ENCODE measurements around the gene TCF23. TPM values are rescaled to one million over a fixed set of nuclear protein-coding genes. Genes with fewer than 3 reads are reported as not detected.
"Not testable (repeated sequence)": the region's sequence is repeated elsewhere in the genome, so short reads cannot be mapped to it uniquely, and the experiment has no call there.

The TCF23 gene
- total RNA-seq, 1 donor from 2014 or later = not detected

- DNase-seq (ENCODE audit: extremely low read depth, low read depth, low spot score) = no peak
These were observed 35.3 kb downstream of the TCF23 start for GRCh38 chr2:27184115-27184514.

GRCh38 chr2:27185331-27186026 lies 36.7 kb downstream of the TCF23 start:
- no peak for DNase-seq (ENCODE audit: extremely low read depth, low read depth, low spot score)

- DNase-seq (ENCODE audit: extremely low read depth, low read depth, low spot score) = no peak
These were observed 38.0 kb downstream of the TCF23 start for GRCh38 chr2:27186613-27187345.

GRCh38 chr2:27189989-27190388 lies 41.2 kb downstream of the TCF23 start:
- DNase-seq (ENCODE audit: extremely low read depth, low read depth, low spot score) = no peak

- DNase-seq (ENCODE audit: extremely low read depth, low read depth, low spot score) = no peak
These were observed 42.4 kb downstream of the TCF23 start for GRCh38 chr2:27191070-27191829.

GRCh38 chr2:27194538-27195354 lies 45.9 kb downstream of the TCF23 start:
- DNase-seq (ENCODE audit: extremely low read depth, low read depth, low spot score) = no peak

GRCh38 chr2:27195799-27196198 lies 47.0 kb downstream of the TCF23 start:
- not testable (repeated sequence) for DNase-seq (ENCODE audit: extremely low read depth, low read depth, low spot score)

GRCh38 chr2:27198068-27198467 lies 49.3 kb downstream of the TCF23 start:
- not testable (repeated sequence) for DNase-seq (ENCODE audit: extremely low read depth, low read depth, low spot score)

- no peak for DNase-seq (ENCODE audit: extremely low read depth, low read depth, low spot score)
These were observed 49.8 kb downstream of the TCF23 start for GRCh38 chr2:27198627-27199026.

GRCh38 chr2:27199241-27199640 lies 50.4 kb downstream of the TCF23 start:
- no peak for DNase-seq (ENCODE audit: extremely low read depth, low read depth, low spot score)

GRCh38 chr2:27201675-27202074 lies 52.9 kb downstream of the TCF23 start:
- no peak for DNase-seq (ENCODE audit: extremely low read depth, low read depth, low spot score)

GRCh38 chr2:27202854-27203253 lies 54.0 kb downstream of the TCF23 start:
- no peak for DNase-seq (ENCODE audit: extremely low read depth, low read depth, low spot score)

GRCh38 chr2:27203741-27204140 lies 54.9 kb downstream of the TCF23 start:
- no peak for DNase-seq (ENCODE audit: extremely low read depth, low read depth, low spot score)

GRCh38 chr2:27204566-27204965 lies 55.8 kb downstream of the TCF23 start:
- DNase-seq (ENCODE audit: extremely low read depth, low read depth, low spot score) = no peak

- no peak for DNase-seq (ENCODE audit: extremely low read depth, low read depth, low spot score)
These were observed 56.4 kb downstream of the TCF23 start for GRCh38 chr2:27205206-27205605.

GRCh38 chr2:27206346-27206745 lies 57.5 kb downstream of the TCF23 start:
- DNase-seq (ENCODE audit: extremely low read depth, low read depth, low spot score) = no peak

Other genes starting within 250 kb of the TCF23 start
- gene MAPRE3, start 178.4 kb upstream of the TCF23 start, total RNA-seq = 5.4 and 7.4 TPM in 2 replicates
- 38.6 and 67.7 TPM in 2 replicates for gene TMEM214, start 116.0 kb upstream of the TCF23 start, total RNA-seq
- gene AGBL5, start 97.3 kb upstream of the TCF23 start, total RNA-seq = 14.8 and 15.0 TPM in 2 replicates
- 346 and 478 TPM in 2 replicates for gene OST4, start 77.3 kb upstream of the TCF23 start, total RNA-seq
- gene EMILIN1, start 70.4 kb upstream of the TCF23 start, total RNA-seq = 3.5 and 7.3 TPM in 2 replicates
- gene KHK, start 62.2 kb upstream of the TCF23 start, total RNA-seq = 0.58 and 3.1 TPM in 2 replicates
- 0.87 and 3.4 TPM in 2 replicates for gene CGREF1, start 29.9 kb upstream of the TCF23 start, total RNA-seq
- not detected in 2 replicates for gene ABHD1, start 25.2 kb upstream of the TCF23 start, total RNA-seq
- gene PREB, start 14.4 kb upstream of the TCF23 start, total RNA-seq = 53.2 and 66.4 TPM in 2 replicates
- not detected in 2 replicates for gene PRR30, start 9.6 kb upstream of the TCF23 start, total RNA-seq
- 106 and 748 TPM in 2 replicates for gene ATRAID, start 63.0 kb downstream of the TCF23 start, total RNA-seq
- gene SLC5A6, start 63.3 kb downstream of the TCF23 start, total RNA-seq = 19.0 and 24.6 TPM in 2 replicates
- 41.1 and 56.5 TPM in 2 replicates for gene CAD, start 68.4 kb downstream of the TCF23 start, total RNA-seq
- gene SLC30A3, start 114.0 kb downstream of the TCF23 start, total RNA-seq = 5.9 and 6.5 TPM in 2 replicates
- gene DNAJC5G, start 126.4 kb downstream of the TCF23 start, total RNA-seq = 0.47 TPM in 1 of 2 replicates, not detected in the other
- gene TRIM54, start 133.4 kb downstream of the TCF23 start, total RNA-seq = 0.12 TPM in 1 of 2 replicates, not detected in the other
- 1.4 TPM in 1 of 2 replicates, not detected in the other for gene UCN, start 159.4 kb downstream of the TCF23 start, total RNA-seq
- gene MPV17, start 174.1 kb downstream of the TCF23 start, total RNA-seq = 103 and 117 TPM in 2 replicates
- gene GTF3C2, start 207.8 kb downstream of the TCF23 start, total RNA-seq = 41.4 and 43.8 TPM in 2 replicates
- gene EIF2B4, start 221.3 kb downstream of the TCF23 start, total RNA-seq = 44.4 and 53.2 TPM in 2 replicates
- gene SNX17, start 221.6 kb downstream of the TCF23 start, total RNA-seq = 86.8 and 108 TPM in 2 replicates
- 10.0 and 10.7 TPM in 2 replicates for gene ZNF513, start 231.7 kb downstream of the TCF23 start, total RNA-seq

Measured in glomerular endothelial cell (primary cell).